Smooth muscle cell (in vitro differentiated cells): ENCODE data around the gene SLC25A26. TPM values are rescaled to one million over a fixed set of nuclear protein-coding genes. Genes with fewer than 3 reads are reported as not detected.
A peak's percentile ranks its signal among the peaks of the same experiment; 100 is the strongest.

ENCODE experiments used
- DNase-seq: peaks from one replicate; lab custom pipeline; 2025; ENCODE audit not compliant: unreplicated experiment; lab: John Stamatoyannopoulos, UW
- H2AFZ ChIP-seq: fragments of 200-600 bp; sonication (generic); 2 replicates; pipeline ENCODE4 v1.6.0; 2016; ENCODE audit warnings: antibody characterized with exemption, low read depth, mild to moderate bottlenecking
- H3F3A ChIP-seq: fragments of 200-600 bp; sonication (generic); 2 replicates; pipeline ENCODE4 v1.6.0; 2017; ENCODE audit warnings: antibody characterized with exemption, low read depth
- H3K27ac ChIP-seq: fragments of 200-600 bp; sonication (generic); 2 replicates; pipeline ENCODE4 v1.5.1; 2016; ENCODE audit warnings: low read depth, mild to moderate bottlenecking
- H3K27me3 ChIP-seq: fragments of 200-600 bp; sonication (generic); 2 replicates; pipeline ENCODE4 v1.6.1; 2016; ENCODE audit warnings: low read depth, mild to moderate bottlenecking
- H3K36me3 ChIP-seq: fragments of 200-600 bp; sonication (generic); 2 replicates; pipeline ENCODE4 v1.5.1; 2016; ENCODE audit warnings: low read depth
- H3K4me1 ChIP-seq: fragments of 200-600 bp; sonication (generic); 2 replicates; pipeline ENCODE4 v1.5.1; 2016; ENCODE audit warnings: low read depth
- H3K4me2 ChIP-seq: fragments of 200-600 bp; sonication (generic); 2 replicates; pipeline ENCODE4 v1.6.0; 2016; ENCODE audit warnings: mild to moderate bottlenecking
- H3K4me3 ChIP-seq: fragments of 200-600 bp; sonication (generic); 2 replicates; pipeline ENCODE4 v1.5.1; 2016; ENCODE audit warnings: mild to moderate bottlenecking
- H3K79me2 ChIP-seq: fragments of 200-600 bp; sonication (generic); 2 replicates; pipeline ENCODE4 v1.6.0; 2016; ENCODE audit warnings: low read depth, mild to moderate bottlenecking
- H3K9ac ChIP-seq: fragments of 200-600 bp; sonication (generic); 2 replicates; pipeline ENCODE4 v1.6.0; 2016; ENCODE audit warnings: low read depth
- H3K9me3 ChIP-seq: fragments of 200-600 bp; sonication (generic); replicated peaks from 2 replicates; pipeline ENCODE4 v1.5.1; 2016; ENCODE audit warnings: low read depth
- H4K20me1 ChIP-seq: fragments of 200-600 bp; sonication (generic); 2 replicates; pipeline ENCODE4 v1.6.0; 2016; ENCODE audit warnings: low read depth
- WGBS: methylation state at CpG from one replicate; pipeline ENCODE4 v1.1.7; 2016; ENCODE audit warnings: low lambda C conversion rate; 5-methylcytosine and 5-hydroxymethylcytosine counted together
- polyA plus RNA-seq: library from polyadenylated mRNA; unstranded; fragments of >200 nt; fragmentation: Nextera tagmentation; extraction: Ambion mirVana; gene quantifications from 2 replicates; pipeline ENCODE4 v1.2.1, GENCODE V29; 2016
- total RNA-seq: library from RNA; depleted of rRNA; stranded (reverse); fragments of >200 nt; gene quantifications from 2 replicates; pipeline ENCODE4 v1.2.3, GENCODE V29; 2014
- TF ChIP-seq, protein P1 (sequence below): fragments of 200-600 bp; sonication (generic); IDR thresholded peaks from 2 replicates; pipeline ENCODE4 v1.5.1; 2017; ENCODE audit warnings: borderline replicate concordance, mild to moderate bottlenecking, antibody characterized with exemption; ENCODE audit not compliant: insufficient read depth, poor library complexity, severe bottlenecking

SLC25A26 gene
- total and polyA plus RNA-seq, 2 experiments from 2014 or later: 8.9 to 18.9 TPM

DNA sequence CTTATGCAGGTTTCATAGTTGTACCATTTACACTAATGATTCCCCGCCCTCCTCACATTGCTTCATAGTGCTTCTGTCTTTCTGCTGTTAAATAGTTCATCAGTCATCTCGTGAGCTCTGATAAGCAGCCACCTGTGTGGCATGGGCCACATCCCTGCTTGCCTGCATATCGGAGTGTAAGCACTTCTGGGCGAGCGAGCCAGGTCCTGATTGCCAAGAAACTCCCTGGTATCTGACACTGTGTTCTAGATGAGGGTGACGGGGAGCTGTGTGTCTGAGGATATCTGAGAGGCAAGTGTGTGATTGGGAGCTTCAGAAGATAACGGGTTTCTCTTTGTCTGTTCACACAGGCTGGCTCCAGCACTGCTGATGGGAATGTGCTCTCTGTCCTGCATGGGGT is 149.4 kb downstream of the SLC25A26 start:
- TF ChIP-seq, protein P1, sequence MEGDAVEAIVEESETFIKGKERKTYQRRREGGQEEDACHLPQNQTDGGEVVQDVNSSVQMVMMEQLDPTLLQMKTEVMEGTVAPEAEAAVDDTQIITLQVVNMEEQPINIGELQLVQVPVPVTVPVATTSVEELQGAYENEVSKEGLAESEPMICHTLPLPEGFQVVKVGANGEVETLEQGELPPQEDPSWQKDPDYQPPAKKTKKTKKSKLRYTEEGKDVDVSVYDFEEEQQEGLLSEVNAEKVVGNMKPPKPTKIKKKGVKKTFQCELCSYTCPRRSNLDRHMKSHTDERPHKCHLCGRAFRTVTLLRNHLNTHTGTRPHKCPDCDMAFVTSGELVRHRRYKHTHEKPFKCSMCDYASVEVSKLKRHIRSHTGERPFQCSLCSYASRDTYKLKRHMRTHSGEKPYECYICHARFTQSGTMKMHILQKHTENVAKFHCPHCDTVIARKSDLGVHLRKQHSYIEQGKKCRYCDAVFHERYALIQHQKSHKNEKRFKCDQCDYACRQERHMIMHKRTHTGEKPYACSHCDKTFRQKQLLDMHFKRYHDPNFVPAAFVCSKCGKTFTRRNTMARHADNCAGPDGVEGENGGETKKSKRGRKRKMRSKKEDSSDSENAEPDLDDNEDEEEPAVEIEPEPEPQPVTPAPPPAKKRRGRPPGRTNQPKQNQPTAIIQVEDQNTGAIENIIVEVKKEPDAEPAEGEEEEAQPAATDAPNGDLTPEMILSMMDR: no peak
- Histone ChIP-seq H2AFZ (no peak overlapping the region), H3K4me1 (no peaks in the 10 kb centered on the region), H3K27me3 (no peaks in the 10 kb centered on the region), H3K27ac (no peak overlapping the region), H3K4me3 (no peak overlapping the region), H3K9me3 (no peaks in the 10 kb centered on the region), H3K79me2 (no peaks in the 10 kb centered on the region), H3K9ac (no peak overlapping the region), H3K36me3 (no peaks in the 10 kb centered on the region), H3F3A (no peaks in the 10 kb centered on the region), H4K20me1 (no peaks in the 10 kb centered on the region), H3K4me2 (no peak overlapping the region)
- WGBS: 95% methylated on average over 7 of the region's 7 CpGs
- no peak for DNase-seq

DNA sequence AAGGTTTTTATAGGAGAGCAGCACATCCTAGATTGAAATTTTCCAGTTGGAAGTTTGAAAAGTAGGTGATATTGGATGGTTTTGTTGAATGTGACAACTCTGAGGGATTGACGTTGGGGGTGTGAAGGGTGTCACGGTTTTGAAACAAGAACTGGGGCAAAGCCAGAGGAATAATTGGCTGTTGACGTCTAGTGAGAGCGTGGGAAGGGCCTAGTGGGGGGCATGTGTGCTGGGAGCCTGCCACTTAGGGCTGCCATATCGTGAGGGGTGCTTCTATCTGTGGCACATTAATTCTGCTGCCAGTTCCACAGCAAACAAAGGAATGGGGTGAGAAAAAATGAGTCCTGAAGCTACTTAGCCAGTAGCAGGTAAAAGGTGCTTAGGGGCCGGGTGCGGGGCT is 150.6 kb downstream of the SLC25A26 start:
- no peaks in the 10 kb centered on the region for H3K4me1 ChIP-seq
- no peak overlapping the region for H3K27ac ChIP-seq
- no peaks in the 10 kb centered on the region for H4K20me1 ChIP-seq
- no peak overlapping the region for H3K4me2 ChIP-seq
- no peaks in the 10 kb centered on the region for H3K36me3 ChIP-seq
- H3K4me3 ChIP-seq: no peak overlapping the region
- no peak for DNase-seq
- no peaks in the 10 kb centered on the region for H3K79me2 ChIP-seq
- H3F3A ChIP-seq: no peaks in the 10 kb centered on the region
- TF ChIP-seq, protein P1: no peak
- H2AFZ ChIP-seq: no peak overlapping the region
- 95% methylated on average over 7 of the region's 7 CpGs for WGBS
- no peaks in the 10 kb centered on the region for H3K9me3 ChIP-seq
- H3K9ac ChIP-seq: no peak overlapping the region
- H3K27me3 ChIP-seq: no peaks in the 10 kb centered on the region

DNA sequence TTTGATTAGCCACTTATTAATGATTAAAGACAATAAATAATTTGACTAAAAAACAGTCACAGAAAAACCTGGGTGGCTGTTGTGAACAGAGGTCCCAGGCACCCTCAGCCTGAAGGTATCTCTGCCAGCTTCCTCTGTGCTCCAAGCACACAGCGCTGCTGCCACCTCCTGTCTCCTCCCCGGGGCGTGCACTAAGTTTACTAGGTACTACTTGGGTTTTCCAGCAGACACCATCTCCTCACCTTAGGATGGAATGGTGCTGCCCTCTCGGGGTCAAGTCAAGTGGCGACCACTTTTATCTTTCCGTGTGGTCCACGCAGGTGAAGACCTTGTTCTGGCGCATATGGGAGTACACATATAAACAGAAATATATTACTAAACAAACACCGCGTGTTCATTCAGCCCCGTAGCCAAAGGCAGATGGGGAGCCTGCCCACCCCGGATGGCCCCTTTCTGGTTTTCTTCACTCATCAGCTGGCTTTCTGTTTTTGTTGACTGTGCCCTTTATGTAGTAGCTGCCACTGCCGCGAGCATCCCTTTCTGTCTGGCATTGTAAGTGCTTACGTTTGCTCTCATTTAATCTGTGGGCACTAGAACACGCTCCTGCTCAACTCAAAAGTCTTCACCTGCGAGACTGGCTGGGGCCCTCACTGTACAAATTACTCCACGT is 152.0 kb downstream of the SLC25A26 start:
- H2AFZ ChIP-seq: no peak overlapping the region
- no peaks in the 10 kb centered on the region for H3K9me3 ChIP-seq
- 69% methylated on average over 18 of the region's 18 CpGs for WGBS
- H3K4me1 ChIP-seq: no peaks in the 10 kb centered on the region
- no peak overlapping the region for H3K4me2 ChIP-seq
- H3K9ac ChIP-seq: no peak overlapping the region
- no peaks in the 10 kb centered on the region for H3F3A ChIP-seq
- H3K36me3 ChIP-seq: no peaks in the 10 kb centered on the region
- H3K27me3 ChIP-seq: no peaks in the 10 kb centered on the region
- no peak overlapping the region for H3K4me3 ChIP-seq
- H3K79me2 ChIP-seq: no peaks in the 10 kb centered on the region
- H4K20me1 ChIP-seq: peaks cover 7% of the 10 kb centered on the region
- TF ChIP-seq, protein P1: peak; percentile 8
- no peak overlapping the region for H3K27ac ChIP-seq
- DNase-seq: no peak

DNA sequence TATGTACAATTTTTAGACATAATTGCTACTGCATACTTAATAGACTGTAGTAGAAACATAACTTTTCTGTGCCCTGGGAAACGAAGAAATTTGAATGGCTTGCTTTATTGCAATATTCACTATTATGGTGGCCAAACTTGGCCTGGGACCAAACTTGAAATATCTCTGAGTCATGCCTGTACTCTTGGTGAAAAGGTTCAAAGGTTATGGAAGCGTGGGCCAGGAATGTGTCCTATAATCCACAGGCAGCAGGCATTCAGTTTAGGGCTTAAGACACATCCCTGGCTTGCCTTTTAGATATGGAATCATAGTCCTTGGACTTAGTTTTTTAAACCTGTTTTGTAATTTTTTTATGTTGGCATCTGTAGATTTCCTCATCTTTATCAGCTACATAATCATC is 155.8 kb downstream of the SLC25A26 start:
- Histone ChIP-seq H4K20me1 (peaks cover 7% of the 10 kb centered on the region), H3K4me3 (no peak overlapping the region), H3K9ac (no peak overlapping the region), H3K27me3 (no peaks in the 10 kb centered on the region), H3F3A (no peaks in the 10 kb centered on the region), H3K36me3 (no peaks in the 10 kb centered on the region), H3K27ac (no peak overlapping the region), H3K9me3 (no peaks in the 10 kb centered on the region), H2AFZ (no peak overlapping the region), H3K79me2 (no peaks in the 10 kb centered on the region), H3K4me1 (peaks cover 3% of the 10 kb centered on the region), H3K4me2 (no peak overlapping the region)
- DNase-seq: no peak
- TF ChIP-seq, protein P1: no peak
- 52% methylated on average over 2 of the region's 2 CpGs for WGBS
